ENCODE measurements around the gene MYH15. TPM values are rescaled to one million over a fixed set of nuclear protein-coding genes. Genes with fewer than 3 reads are reported as not detected.

The MYH15 gene
- total RNA-seq, 4 donors from 2014 or later: 0.10 to 0.27 (median 0.13) TPM; not detected in 1

DNA sequence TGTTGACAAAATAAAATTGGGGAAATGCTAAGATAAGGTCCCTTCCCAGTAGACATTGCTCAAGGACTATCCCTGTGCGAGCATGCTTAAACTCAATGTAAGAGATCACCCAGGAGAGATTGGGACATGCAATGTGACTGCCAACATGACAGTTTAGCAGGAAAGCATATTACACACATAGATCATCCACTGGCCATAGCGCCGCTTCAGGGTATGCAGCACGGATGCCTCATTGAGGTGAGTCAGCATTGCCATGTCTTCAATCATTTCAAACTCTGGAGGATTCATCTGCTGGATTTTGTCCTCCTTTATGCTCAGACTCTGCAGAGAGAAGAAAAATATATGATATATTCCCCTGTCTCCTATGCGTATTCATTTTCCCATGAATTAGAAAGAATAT is 8.9 kb downstream of the MYH15 start:
- H3K4me3 ChIP-seq: no peak overlapping the region
- ATAC-seq (no peak), DNase-seq (no peak)
- TF ChIP-seq, protein P1, sequence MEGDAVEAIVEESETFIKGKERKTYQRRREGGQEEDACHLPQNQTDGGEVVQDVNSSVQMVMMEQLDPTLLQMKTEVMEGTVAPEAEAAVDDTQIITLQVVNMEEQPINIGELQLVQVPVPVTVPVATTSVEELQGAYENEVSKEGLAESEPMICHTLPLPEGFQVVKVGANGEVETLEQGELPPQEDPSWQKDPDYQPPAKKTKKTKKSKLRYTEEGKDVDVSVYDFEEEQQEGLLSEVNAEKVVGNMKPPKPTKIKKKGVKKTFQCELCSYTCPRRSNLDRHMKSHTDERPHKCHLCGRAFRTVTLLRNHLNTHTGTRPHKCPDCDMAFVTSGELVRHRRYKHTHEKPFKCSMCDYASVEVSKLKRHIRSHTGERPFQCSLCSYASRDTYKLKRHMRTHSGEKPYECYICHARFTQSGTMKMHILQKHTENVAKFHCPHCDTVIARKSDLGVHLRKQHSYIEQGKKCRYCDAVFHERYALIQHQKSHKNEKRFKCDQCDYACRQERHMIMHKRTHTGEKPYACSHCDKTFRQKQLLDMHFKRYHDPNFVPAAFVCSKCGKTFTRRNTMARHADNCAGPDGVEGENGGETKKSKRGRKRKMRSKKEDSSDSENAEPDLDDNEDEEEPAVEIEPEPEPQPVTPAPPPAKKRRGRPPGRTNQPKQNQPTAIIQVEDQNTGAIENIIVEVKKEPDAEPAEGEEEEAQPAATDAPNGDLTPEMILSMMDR (IDR thresholded peaks at IDR 0.05 in 4 of 5, conservative IDR thresholded peaks at IDR 0.05 in 1 of 5): no peak
- TF ChIP-seq POLR2A (IDR thresholded peaks at IDR 0.05): no peak
- no peak overlapping the region for H3K27ac ChIP-seq
- H3K36me3 ChIP-seq: no peaks in the 10 kb centered on the region
- intact Hi-C loops (cut with DNase I; ENCODE audit: low total_unique reads): no loop called here
- no peaks in the 10 kb centered on the region for H3K4me1 ChIP-seq
- H3K27me3 ChIP-seq: no peaks in the 10 kb centered on the region
- no peaks in the 10 kb centered on the region for H3K9me3 ChIP-seq
- in situ Hi-C loops (cut with MboI; ENCODE audit: low sequenced_read_pairs in 4 of 4): no loop called here

- in situ Hi-C loops (cut with MboI; ENCODE audit: low sequenced_read_pairs in 4 of 4): no loop called here
- ATAC-seq: no peak
- H3K27me3 ChIP-seq: no peaks in the 10 kb centered on the region
- H3K36me3 ChIP-seq: no peaks in the 10 kb centered on the region
- H3K9me3 ChIP-seq: no peaks in the 10 kb centered on the region
- DNase-seq: no peak
- H3K4me3 ChIP-seq: no peak overlapping the region
- no peaks in the 10 kb centered on the region for H3K4me1 ChIP-seq
- no peak for TF ChIP-seq POLR2A (IDR thresholded peaks at IDR 0.05)
- TF ChIP-seq, protein P1 (IDR thresholded peaks at IDR 0.05 in 4 of 5, conservative IDR thresholded peaks at IDR 0.05 in 1 of 5): no peak
- intact Hi-C loops (cut with DNase I; ENCODE audit: low total_unique reads): no loop called here
- H3K27ac ChIP-seq: no peak overlapping the region
Observed at GRCh38 chr3:108500728-108501127, 9.7 kb downstream of the MYH15 start.

- in situ Hi-C loops (cut with MboI; ENCODE audit: low sequenced_read_pairs in 4 of 4): loop anchor here in 1 of 4 donors (10.0 kb wide), 1 partner anchor 58 kb away; no protein-coding TSS in a partner anchor
- no peaks in the 10 kb centered on the region for H3K36me3 ChIP-seq
- no peaks in the 10 kb centered on the region for H3K4me1 ChIP-seq
- ATAC-seq (no peak), DNase-seq (no peak)
- no peak overlapping the region for H3K4me3 ChIP-seq
- H3K27me3 ChIP-seq: no peaks in the 10 kb centered on the region
- TF ChIP-seq POLR2A (IDR thresholded peaks at IDR 0.05): no peak
- TF ChIP-seq, protein P1 (IDR thresholded peaks at IDR 0.05 in 4 of 5, conservative IDR thresholded peaks at IDR 0.05 in 1 of 5): no peak
- intact Hi-C loops (cut with DNase I; ENCODE audit: low total_unique reads): no loop called here
- no peaks in the 10 kb centered on the region for H3K9me3 ChIP-seq
- no peak overlapping the region for H3K27ac ChIP-seq
Observed at GRCh38 chr3:108497271-108497670, 13.1 kb downstream of the MYH15 start.

- no peak for ATAC-seq
- Histone ChIP-seq H3K4me1 (no peaks in the 10 kb centered on the region), H3K36me3 (no peaks in the 10 kb centered on the region), H3K27me3 (no peaks in the 10 kb centered on the region), H3K9me3 (no peaks in the 10 kb centered on the region), H3K27ac (no peak overlapping the region), H3K4me3 (no peak overlapping the region)
- intact Hi-C loops (cut with DNase I; ENCODE audit: low total_unique reads): no loop called here
- TF ChIP-seq POLR2A (IDR thresholded peaks at IDR 0.05): no peak
- TF ChIP-seq, protein P1 (IDR thresholded peaks at IDR 0.05 in 4 of 5, conservative IDR thresholded peaks at IDR 0.05 in 1 of 5): no peak
- DNase-seq: no peak
- in situ Hi-C loops (cut with MboI; ENCODE audit: low sequenced_read_pairs in 4 of 4): loop anchor here in 1 of 4 donors (10.0 kb wide), 1 partner anchor 59 kb away; no protein-coding TSS in a partner anchor
Observed at GRCh38 chr3:108495717-108496116, 14.7 kb downstream of the MYH15 start.

Data from gastrocnemius medialis (tissue), 4 donors.